Brain pericyte (primary cell): ENCODE measurements around the gene PTPRT.

Experiments used
- DNase-seq: peaks from one replicate; pipeline ENCODE4 v3.0.0-alpha.2; 2012; ENCODE audit warnings: low read depth, low spot score

PTPRT gene

GRCh38 chr20:43189554-43190331 is at the start of gene PTPRT:
Gene PTPRT (minus strand): TSS chr20:43189906. CDS start chr20:43189733, 173 bp downstream.
- DNase-seq = no peak

GRCh38 chr20:43238833-43239232 is 49.1 kb upstream of the PTPRT start:
- DNase-seq = no peak

GRCh38 chr20:43238266-43238665 is 48.6 kb upstream of the PTPRT start:
- no peak for DNase-seq

- DNase-seq = no peak
These were observed 48.0 kb upstream of the PTPRT start for GRCh38 chr20:43237651-43238168.

GRCh38 chr20:43235998-43236397 is 46.3 kb upstream of the PTPRT start:
- DNase-seq = no peak

GRCh38 chr20:43231829-43232228 is 42.1 kb upstream of the PTPRT start:
- no peak for DNase-seq

GRCh38 chr20:43229696-43230095 is 40.0 kb upstream of the PTPRT start:
- DNase-seq = no peak

- DNase-seq = no peak
These were observed 30.9 kb upstream of the PTPRT start for GRCh38 chr20:43220612-43221011.

GRCh38 chr20:43210901-43211300 is 21.2 kb upstream of the PTPRT start:
- DNase-seq = no peak

- DNase-seq = no peak
These were observed 20.1 kb upstream of the PTPRT start for GRCh38 chr20:43209831-43210230.

- DNase-seq = no peak
These were observed 16.0 kb upstream of the PTPRT start for GRCh38 chr20:43205699-43206098.

GRCh38 chr20:43202100-43202499 is 12.4 kb upstream of the PTPRT start:
- DNase-seq = no peak

GRCh38 chr20:43198607-43199006 is 8.9 kb upstream of the PTPRT start:
- no peak for DNase-seq

GRCh38 chr20:43196243-43196642 is 6.5 kb upstream of the PTPRT start:
- DNase-seq = no peak

GRCh38 chr20:43194137-43194536 is 4.4 kb upstream of the PTPRT start:
- DNase-seq = no peak

- DNase-seq = no peak
These were observed 3.7 kb upstream of the PTPRT start for GRCh38 chr20:43193443-43193842.

GRCh38 chr20:43191946-43192863 is 2.5 kb upstream of the PTPRT start:
- DNase-seq = no peak

GRCh38 chr20:43191143-43191542 is 1.4 kb upstream of the PTPRT start:
- no peak for DNase-seq

GRCh38 chr20:43190332-43190953 is 737 bp upstream of the PTPRT start:
- DNase-seq = no peak

- no peak for DNase-seq
These were observed 699 bp downstream of the PTPRT start for GRCh38 chr20:43188861-43189553.

- DNase-seq = no peak
These were observed 1.5 kb downstream of the PTPRT start for GRCh38 chr20:43188234-43188653.
